PFSK-1 (cell line): ENCODE data around the gene GHRHR.

Source experiments
- FOXP2 ChIP-seq: optimal IDR thresholded peaks from 2 replicates; pipeline ENCODE3; 2011; ENCODE audit warnings: borderline replicate concordance, control low read depth, inconsistent platforms; ENCODE audit not compliant: insufficient read depth; ENCODE audit errors: extremely low read length, extremely low read depth
- POLR2AphosphoS5 ChIP-seq: IDR thresholded peaks from 2 replicates; pipeline ENCODE4 v1.6.1; 2012; ENCODE audit warnings: low read depth, mild to moderate bottlenecking, control low read depth, low read length, moderate library complexity
- REST ChIP-seq, 2 experiments: IDR thresholded peaks; 2 replicates each; pipeline versions ENCODE4 v1.6.1 to v1.8.0; 2011 to 2012; ENCODE audit warnings: low read depth in 2 of 2, low read length in 2 of 2, control low read depth in 1 of 2, inconsistent platforms in 1 of 2, mild to moderate bottlenecking in 1 of 2, moderate library complexity in 1 of 2; ENCODE audit not compliant: insufficient read depth in 1 of 2
- SIN3A ChIP-seq: IDR thresholded peaks from 2 replicates; pipeline ENCODE4 v1.6.1; 2012; ENCODE audit warnings: mild to moderate bottlenecking, low read length, moderate library complexity, borderline replicate concordance; ENCODE audit not compliant: insufficient read depth
- TAF1 ChIP-seq: IDR thresholded peaks from 2 replicates; pipeline ENCODE4 v1.6.1; 2012; ENCODE audit warnings: low read length, control low read depth, borderline replicate concordance; ENCODE audit not compliant: insufficient read depth

The GHRHR gene

GRCh38 chr7:30997316-30997715 is 33.6 kb downstream of the GHRHR start:
- TF ChIP-seq POLR2AphosphoS5 (no peak), FOXP2 (no peak), SIN3A (no peak), REST (IDR thresholded peaks at IDR 0.05; ENCODE audit: insufficient read depth in 1 of 2, low read depth in 2 of 2, low read length in 2 of 2) (no peak), TAF1 (no peak)

- TF ChIP-seq SIN3A (no peak), REST (IDR thresholded peaks at IDR 0.05; ENCODE audit: insufficient read depth in 1 of 2, low read depth in 2 of 2, low read length in 2 of 2) (no peak), FOXP2 (no peak)
Observed at GRCh38 chr7:30998180-30998579, 34.4 kb downstream of the GHRHR start.

GRCh38 chr7:31000161-31000693 is 36.5 kb downstream of the GHRHR start:
- TF ChIP-seq REST (IDR thresholded peaks at IDR 0.05; ENCODE audit: insufficient read depth in 1 of 2, low read depth in 2 of 2, low read length in 2 of 2) (no peak), TAF1 (no peak), FOXP2 (no peak), SIN3A (no peak), POLR2AphosphoS5 (no peak)

GRCh38 chr7:31000779-31001178 is 37.0 kb downstream of the GHRHR start:
- no peak for TF ChIP-seq TAF1
- no peak for TF ChIP-seq SIN3A
- no peak for TF ChIP-seq POLR2AphosphoS5
- TF ChIP-seq FOXP2, result no peak
- TF ChIP-seq REST (IDR thresholded peaks at IDR 0.05; ENCODE audit: insufficient read depth in 1 of 2, low read depth in 2 of 2, low read length in 2 of 2), result no peak

- TF ChIP-seq FOXP2 (no peak), TAF1 (no peak), SIN3A (no peak), REST (IDR thresholded peaks at IDR 0.05; ENCODE audit: insufficient read depth in 1 of 2, low read depth in 2 of 2, low read length in 2 of 2) (no peak)
Observed at GRCh38 chr7:31002256-31002655, 38.5 kb downstream of the GHRHR start.
